T-helper 17 cell (primary cell): ENCODE results near the gene SERP1. TPM values are rescaled to one million over a fixed set of nuclear protein-coding genes. Genes with fewer than 3 reads are reported as not detected.

ENCODE experiments used
- ATAC-seq: fragments of 150-1000 bp; cut with Tn5 transposase; 2 replicates; pipeline ENCODE4 v1.10.0; 2021; ENCODE audit warnings: mild to moderate bottlenecking, moderate library complexity
- DNase-seq, 3 donors: peaks; one replicate each; pipeline versions ENCODE4 v3.0.0 to v3.0.0-alpha.2; 2020 to 2021
- H3K9me3 ChIP-seq: one replicate; pipeline ENCODE4 v1.7.0; 2013; ENCODE audit warnings: low read length, mild to moderate bottlenecking; ENCODE audit not compliant: control insufficient read depth, poor library complexity, severe bottlenecking
- H3K27ac Mint-ChIP-seq: one replicate; pipeline ENCODE4 v1.8.0; 2022; ENCODE audit warnings: mild to moderate bottlenecking, moderate library complexity, mixed read lengths
- H3K27me3 Mint-ChIP-seq: one replicate; pipeline ENCODE4 v1.8.0; 2022; ENCODE audit warnings: mixed read lengths
- H3K36me3 Mint-ChIP-seq: one replicate; pipeline ENCODE4 v1.8.0; 2022; ENCODE audit warnings: low read depth, mixed read lengths
- H3K4me1 Mint-ChIP-seq: one replicate; pipeline ENCODE4 v1.8.0; 2022; ENCODE audit warnings: mild to moderate bottlenecking, mixed read lengths
- H3K4me3 Mint-ChIP-seq: one replicate; pipeline ENCODE4 v1.8.0; 2022; ENCODE audit warnings: mild to moderate bottlenecking, moderate library complexity, mixed read lengths
- total RNA-seq, 4 donors: library from RNA in 2 of 4; stranded (reverse) in 2 of 4; gene quantifications; one replicate each; pipeline ENCODE4 v1.2.3 and lab custom pipeline; 2022 to 2026

SERP1 gene
- total RNA-seq, 2 donors from 2014 or later = 106 to 119 TPM

GRCh38 chr3:150547045-150547741, 897 bp upstream of the SERP1 start:
- Mint-ChIP-seq H3K4me3 (peak overlapping the region; percentile 97), H3K27ac (peak overlapping the region; percentile 96), H3K4me1 (peaks cover 45% of the 10 kb centered on the region), H3K36me3 (no peaks in the 10 kb centered on the region), H3K27me3 (no peaks in the 10 kb centered on the region)
- H3K9me3 ChIP-seq = no peaks in the 10 kb centered on the region
- ATAC-seq (no peak), DNase-seq (no peak)

- Mint-ChIP-seq H3K27me3 (no peaks in the 10 kb centered on the region), H3K36me3 (no peaks in the 10 kb centered on the region), H3K4me1 (peaks cover 46% of the 10 kb centered on the region), H3K4me3 (peak overlapping the region; percentile 97), H3K27ac (peak overlapping the region; percentile 96)
- ATAC-seq = peak; percentile 10
- DNase-seq = peak in 1 of 3 donors; percentile 29
- H3K9me3 ChIP-seq = no peaks in the 10 kb centered on the region
These were observed 674 bp downstream of the SERP1 start for GRCh38 chr3:150545419-150546225.

- ATAC-seq (no peak), DNase-seq (no peak)
- Mint-ChIP-seq H3K4me1 (peaks cover 44% of the 10 kb centered on the region), H3K27ac (peak overlapping the region; percentile 96), H3K4me3 (peak overlapping the region; percentile 59), H3K36me3 (no peaks in the 10 kb centered on the region), H3K27me3 (no peaks in the 10 kb centered on the region)
- H3K9me3 ChIP-seq = no peaks in the 10 kb centered on the region
These were observed 1.6 kb downstream of the SERP1 start for GRCh38 chr3:150544726-150545125.

GRCh38 chr3:150544041-150544440, 2.3 kb downstream of the SERP1 start:
- Mint-ChIP-seq H3K4me3 (peak overlapping the region; percentile 31), H3K27ac (peak overlapping the region; percentile 53), H3K36me3 (no peaks in the 10 kb centered on the region), H3K4me1 (peaks cover 43% of the 10 kb centered on the region), H3K27me3 (no peaks in the 10 kb centered on the region)
- H3K9me3 ChIP-seq = no peaks in the 10 kb centered on the region
- DNase-seq (no peak), ATAC-seq (no peak)

- H3K4me3 Mint-ChIP-seq = no peak overlapping the region
- H3K27ac Mint-ChIP-seq = peak overlapping the region; percentile 53
- DNase-seq (no peak), ATAC-seq (no peak)
- H3K27me3 Mint-ChIP-seq = no peaks in the 10 kb centered on the region
- no peaks in the 10 kb centered on the region for H3K9me3 ChIP-seq
- H3K4me1 Mint-ChIP-seq = peaks cover 42% of the 10 kb centered on the region
- H3K36me3 Mint-ChIP-seq = no peaks in the 10 kb centered on the region
These were observed 2.8 kb downstream of the SERP1 start for GRCh38 chr3:150543531-150543930.

GRCh38 chr3:150543128-150543527, 3.2 kb downstream of the SERP1 start:
- no peaks in the 10 kb centered on the region for H3K27me3 Mint-ChIP-seq
- DNase-seq = no peak
- no peak for ATAC-seq
- no peaks in the 10 kb centered on the region for H3K9me3 ChIP-seq
- peaks cover 39% of the 10 kb centered on the region for H3K4me1 Mint-ChIP-seq
- no peaks in the 10 kb centered on the region for H3K36me3 Mint-ChIP-seq
- H3K4me3 Mint-ChIP-seq = no peak overlapping the region
- peak overlapping the region; percentile 53 for H3K27ac Mint-ChIP-seq

GRCh38 chr3:150540991-150541390, 5.3 kb downstream of the SERP1 start:
- Mint-ChIP-seq H3K4me3 (no peak overlapping the region), H3K36me3 (no peaks in the 10 kb centered on the region), H3K27me3 (no peaks in the 10 kb centered on the region), H3K27ac (peak overlapping the region; percentile 83), H3K4me1 (peaks cover 30% of the 10 kb centered on the region)
- DNase-seq = no peak
- no peaks in the 10 kb centered on the region for H3K9me3 ChIP-seq
- no peak for ATAC-seq

GRCh38 chr3:150540297-150540696, 6.0 kb downstream of the SERP1 start:
- no peaks in the 10 kb centered on the region for H3K9me3 ChIP-seq
- no peak for ATAC-seq
- H3K4me1 Mint-ChIP-seq = peaks cover 27% of the 10 kb centered on the region
- H3K27me3 Mint-ChIP-seq = no peaks in the 10 kb centered on the region
- no peak overlapping the region for H3K27ac Mint-ChIP-seq
- no peak overlapping the region for H3K4me3 Mint-ChIP-seq
- no peaks in the 10 kb centered on the region for H3K36me3 Mint-ChIP-seq
- DNase-seq = no peak

GRCh38 chr3:150538324-150539208, 7.7 kb downstream of the SERP1 start:
- Mint-ChIP-seq H3K27ac (peak overlapping the region; percentile 43), H3K36me3 (no peaks in the 10 kb centered on the region), H3K4me1 (peaks cover 17% of the 10 kb centered on the region), H3K27me3 (no peaks in the 10 kb centered on the region), H3K4me3 (peak overlapping the region; percentile 21)
- ATAC-seq (no peak), DNase-seq (no peak)
- H3K9me3 ChIP-seq = no peaks in the 10 kb centered on the region

- DNase-seq (no peak), ATAC-seq (no peak)
- Mint-ChIP-seq H3K36me3 (peaks cover 2% of the 10 kb centered on the region), H3K27ac (no peak overlapping the region), H3K4me3 (no peak overlapping the region), H3K27me3 (no peaks in the 10 kb centered on the region), H3K4me1 (peaks cover 8% of the 10 kb centered on the region)
- H3K9me3 ChIP-seq = no peaks in the 10 kb centered on the region
These were observed 11.1 kb downstream of the SERP1 start for GRCh38 chr3:150535204-150535603.

- DNase-seq (no peak), ATAC-seq (no peak)
- Mint-ChIP-seq H3K36me3 (peaks cover 2% of the 10 kb centered on the region), H3K27me3 (no peaks in the 10 kb centered on the region), H3K4me1 (peaks cover 8% of the 10 kb centered on the region), H3K4me3 (no peak overlapping the region), H3K27ac (peak overlapping the region; percentile 53)
- H3K9me3 ChIP-seq = no peaks in the 10 kb centered on the region
These were observed 14.5 kb downstream of the SERP1 start for GRCh38 chr3:150531775-150532174.

GRCh38 chr3:150528354-150528797, 17.9 kb downstream of the SERP1 start:
- H3K9me3 ChIP-seq = no peaks in the 10 kb centered on the region
- Mint-ChIP-seq H3K4me1 (peaks cover 8% of the 10 kb centered on the region), H3K36me3 (peaks cover 2% of the 10 kb centered on the region), H3K27me3 (no peaks in the 10 kb centered on the region), H3K27ac (no peak overlapping the region), H3K4me3 (no peak overlapping the region)
- ATAC-seq (no peak), DNase-seq (no peak)
